HL-60 (cell line): ENCODE results near the gene ENOX1.

Source experiments
- GABPA ChIP-seq: IDR thresholded peaks from 2 replicates; pipeline ENCODE4 v1.6.1; 2012; ENCODE audit warnings: low read depth
- POLR2AphosphoS5 ChIP-seq: IDR thresholded peaks from 2 replicates; pipeline ENCODE4 v1.6.1; 2012; ENCODE audit warnings: low read depth
- SPI1 ChIP-seq: IDR thresholded peaks from 2 replicates; pipeline ENCODE4 v1.6.1; 2012; ENCODE audit warnings: low read depth, mild to moderate bottlenecking, borderline replicate concordance
- TF ChIP-seq, protein P1 (sequence below): IDR thresholded peaks from one replicate; pipeline ENCODE4 v1.5.1; 2011; ENCODE audit warnings: low read length, control low read depth, inconsistent platforms; ENCODE audit not compliant: insufficient read depth
- TF ChIP-seq, protein P2 (sequence below): IDR thresholded peaks from 2 replicates; pipeline ENCODE4 v1.6.1; 2012; ENCODE audit warnings: low read depth; ENCODE audit not compliant: insufficient replicate concordance

DNA sequence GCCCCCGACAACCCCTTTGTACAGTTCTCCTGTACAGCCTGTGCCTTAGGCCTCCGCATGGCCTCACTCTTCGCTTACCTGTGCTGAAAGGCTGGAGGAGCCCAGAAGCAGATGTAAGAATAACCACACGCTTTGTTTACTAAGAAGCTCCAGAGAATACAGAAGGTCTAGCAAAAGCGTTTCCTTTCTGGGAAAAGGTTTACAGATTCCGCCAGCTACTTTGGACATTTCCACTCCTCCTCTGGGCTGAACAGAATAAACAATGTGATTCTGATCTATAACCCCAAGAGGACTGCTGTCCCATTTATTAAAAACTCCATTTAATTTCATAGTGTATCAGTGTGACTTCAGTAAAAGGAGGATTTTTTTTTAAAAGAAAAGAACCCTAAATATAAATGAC is 424.2 kb downstream of the ENOX1 start:
- no peak for TF ChIP-seq GABPA
- no peak for TF ChIP-seq POLR2AphosphoS5
- TF ChIP-seq, protein P1, sequence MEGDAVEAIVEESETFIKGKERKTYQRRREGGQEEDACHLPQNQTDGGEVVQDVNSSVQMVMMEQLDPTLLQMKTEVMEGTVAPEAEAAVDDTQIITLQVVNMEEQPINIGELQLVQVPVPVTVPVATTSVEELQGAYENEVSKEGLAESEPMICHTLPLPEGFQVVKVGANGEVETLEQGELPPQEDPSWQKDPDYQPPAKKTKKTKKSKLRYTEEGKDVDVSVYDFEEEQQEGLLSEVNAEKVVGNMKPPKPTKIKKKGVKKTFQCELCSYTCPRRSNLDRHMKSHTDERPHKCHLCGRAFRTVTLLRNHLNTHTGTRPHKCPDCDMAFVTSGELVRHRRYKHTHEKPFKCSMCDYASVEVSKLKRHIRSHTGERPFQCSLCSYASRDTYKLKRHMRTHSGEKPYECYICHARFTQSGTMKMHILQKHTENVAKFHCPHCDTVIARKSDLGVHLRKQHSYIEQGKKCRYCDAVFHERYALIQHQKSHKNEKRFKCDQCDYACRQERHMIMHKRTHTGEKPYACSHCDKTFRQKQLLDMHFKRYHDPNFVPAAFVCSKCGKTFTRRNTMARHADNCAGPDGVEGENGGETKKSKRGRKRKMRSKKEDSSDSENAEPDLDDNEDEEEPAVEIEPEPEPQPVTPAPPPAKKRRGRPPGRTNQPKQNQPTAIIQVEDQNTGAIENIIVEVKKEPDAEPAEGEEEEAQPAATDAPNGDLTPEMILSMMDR, result no peak
- TF ChIP-seq, protein P2, sequence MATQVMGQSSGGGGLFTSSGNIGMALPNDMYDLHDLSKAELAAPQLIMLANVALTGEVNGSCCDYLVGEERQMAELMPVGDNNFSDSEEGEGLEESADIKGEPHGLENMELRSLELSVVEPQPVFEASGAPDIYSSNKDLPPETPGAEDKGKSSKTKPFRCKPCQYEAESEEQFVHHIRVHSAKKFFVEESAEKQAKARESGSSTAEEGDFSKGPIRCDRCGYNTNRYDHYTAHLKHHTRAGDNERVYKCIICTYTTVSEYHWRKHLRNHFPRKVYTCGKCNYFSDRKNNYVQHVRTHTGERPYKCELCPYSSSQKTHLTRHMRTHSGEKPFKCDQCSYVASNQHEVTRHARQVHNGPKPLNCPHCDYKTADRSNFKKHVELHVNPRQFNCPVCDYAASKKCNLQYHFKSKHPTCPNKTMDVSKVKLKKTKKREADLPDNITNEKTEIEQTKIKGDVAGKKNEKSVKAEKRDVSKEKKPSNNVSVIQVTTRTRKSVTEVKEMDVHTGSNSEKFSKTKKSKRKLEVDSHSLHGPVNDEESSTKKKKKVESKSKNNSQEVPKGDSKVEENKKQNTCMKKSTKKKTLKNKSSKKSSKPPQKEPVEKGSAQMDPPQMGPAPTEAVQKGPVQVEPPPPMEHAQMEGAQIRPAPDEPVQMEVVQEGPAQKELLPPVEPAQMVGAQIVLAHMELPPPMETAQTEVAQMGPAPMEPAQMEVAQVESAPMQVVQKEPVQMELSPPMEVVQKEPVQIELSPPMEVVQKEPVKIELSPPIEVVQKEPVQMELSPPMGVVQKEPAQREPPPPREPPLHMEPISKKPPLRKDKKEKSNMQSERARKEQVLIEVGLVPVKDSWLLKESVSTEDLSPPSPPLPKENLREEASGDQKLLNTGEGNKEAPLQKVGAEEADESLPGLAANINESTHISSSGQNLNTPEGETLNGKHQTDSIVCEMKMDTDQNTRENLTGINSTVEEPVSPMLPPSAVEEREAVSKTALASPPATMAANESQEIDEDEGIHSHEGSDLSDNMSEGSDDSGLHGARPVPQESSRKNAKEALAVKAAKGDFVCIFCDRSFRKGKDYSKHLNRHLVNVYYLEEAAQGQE, result no peak
- TF ChIP-seq SPI1, result no peak
